Subcutaneous adipose tissue (tissue), 4 donors: ENCODE results near the gene UNC93B1. TPM values are rescaled to one million over a fixed set of nuclear protein-coding genes. Genes with fewer than 3 reads are reported as not detected.

Experiments
- total RNA-seq, 4 donors: library from RNA; depleted of rRNA; stranded (reverse); fragments of >200 nt; gene quantifications; one replicate each; pipeline ENCODE4 v1.1.0, GENCODE V29; 2016
- TF ChIP-seq, protein P1 (sequence below): fragments of 450-650 bp; IDR thresholded peaks from one replicate; pipeline ENCODE4 v1.5.1; 2016; ENCODE audit warnings: low read depth, mild to moderate bottlenecking, control low read depth, antibody characterized with exemption, moderate library complexity

UNC93B1 gene
- total RNA-seq, 4 donors from 2014 or later = 30.7 to 94.0 (median 47.4) TPM

DNA sequence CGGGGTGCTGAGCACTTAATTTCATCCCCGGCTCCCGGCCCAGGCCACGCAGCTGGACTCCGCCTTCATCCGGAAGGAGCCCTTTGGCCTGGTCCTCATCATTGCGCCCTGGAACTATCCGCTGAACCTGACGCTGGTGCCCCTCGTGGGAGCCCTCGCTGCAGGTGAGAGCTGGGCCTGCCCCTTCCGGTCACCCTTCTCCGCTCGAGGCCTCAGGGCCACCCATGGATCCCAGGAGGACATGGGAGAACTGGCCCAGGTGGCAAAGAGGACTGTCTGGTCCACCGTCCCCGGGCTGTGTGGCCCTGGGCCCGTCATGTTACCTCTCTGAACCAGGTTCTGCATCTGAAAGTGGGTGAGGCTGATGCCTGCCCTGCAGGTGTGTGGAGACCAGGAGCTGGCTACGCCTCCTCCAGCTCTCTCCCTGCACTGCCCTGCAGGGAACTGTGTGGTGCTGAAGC is 14.9 kb upstream of the UNC93B1 start:
- TF ChIP-seq, protein P1, sequence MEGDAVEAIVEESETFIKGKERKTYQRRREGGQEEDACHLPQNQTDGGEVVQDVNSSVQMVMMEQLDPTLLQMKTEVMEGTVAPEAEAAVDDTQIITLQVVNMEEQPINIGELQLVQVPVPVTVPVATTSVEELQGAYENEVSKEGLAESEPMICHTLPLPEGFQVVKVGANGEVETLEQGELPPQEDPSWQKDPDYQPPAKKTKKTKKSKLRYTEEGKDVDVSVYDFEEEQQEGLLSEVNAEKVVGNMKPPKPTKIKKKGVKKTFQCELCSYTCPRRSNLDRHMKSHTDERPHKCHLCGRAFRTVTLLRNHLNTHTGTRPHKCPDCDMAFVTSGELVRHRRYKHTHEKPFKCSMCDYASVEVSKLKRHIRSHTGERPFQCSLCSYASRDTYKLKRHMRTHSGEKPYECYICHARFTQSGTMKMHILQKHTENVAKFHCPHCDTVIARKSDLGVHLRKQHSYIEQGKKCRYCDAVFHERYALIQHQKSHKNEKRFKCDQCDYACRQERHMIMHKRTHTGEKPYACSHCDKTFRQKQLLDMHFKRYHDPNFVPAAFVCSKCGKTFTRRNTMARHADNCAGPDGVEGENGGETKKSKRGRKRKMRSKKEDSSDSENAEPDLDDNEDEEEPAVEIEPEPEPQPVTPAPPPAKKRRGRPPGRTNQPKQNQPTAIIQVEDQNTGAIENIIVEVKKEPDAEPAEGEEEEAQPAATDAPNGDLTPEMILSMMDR = no peak

DNA sequence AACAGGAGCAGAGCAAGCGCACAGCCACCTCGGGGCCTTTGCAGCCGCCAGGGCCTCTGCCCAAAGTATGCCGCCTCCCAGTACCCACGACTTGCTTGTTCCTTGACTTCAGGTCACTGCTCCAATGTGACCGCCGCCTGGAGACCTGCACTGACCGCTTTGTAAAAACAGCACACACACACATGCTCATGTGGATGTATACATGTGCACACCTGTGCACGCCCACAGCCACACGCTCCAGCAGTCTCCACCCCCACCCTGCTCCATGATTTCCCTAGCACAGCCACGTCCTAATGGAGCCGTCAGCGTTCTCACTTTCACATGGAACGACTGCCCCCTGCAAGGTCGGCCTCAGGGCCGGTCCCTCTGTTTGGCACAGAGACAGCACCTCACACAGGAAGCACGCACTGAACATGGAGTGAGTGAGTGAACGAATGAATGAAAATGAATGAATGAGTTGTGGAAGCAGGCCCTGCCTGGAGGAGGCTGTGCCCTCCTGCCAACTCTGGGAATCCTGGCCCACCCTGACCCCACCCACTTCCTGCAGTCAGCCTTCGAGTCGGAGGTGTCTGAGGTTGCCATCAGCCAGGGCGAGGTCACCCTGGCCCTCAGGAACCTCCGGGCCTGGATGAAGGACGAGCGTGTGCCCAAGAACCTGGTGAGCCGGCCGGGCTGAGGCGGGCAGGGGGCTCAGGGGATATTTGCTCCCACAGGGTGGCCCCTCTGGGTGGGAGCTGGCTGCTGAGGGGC is 14.3 kb upstream of the UNC93B1 start:
- TF ChIP-seq, protein P1 = no peak

- TF ChIP-seq, protein P1 = no peak
These were observed 13.3 kb upstream of the UNC93B1 start for GRCh38 chr11:68016904-68017817.

DNA sequence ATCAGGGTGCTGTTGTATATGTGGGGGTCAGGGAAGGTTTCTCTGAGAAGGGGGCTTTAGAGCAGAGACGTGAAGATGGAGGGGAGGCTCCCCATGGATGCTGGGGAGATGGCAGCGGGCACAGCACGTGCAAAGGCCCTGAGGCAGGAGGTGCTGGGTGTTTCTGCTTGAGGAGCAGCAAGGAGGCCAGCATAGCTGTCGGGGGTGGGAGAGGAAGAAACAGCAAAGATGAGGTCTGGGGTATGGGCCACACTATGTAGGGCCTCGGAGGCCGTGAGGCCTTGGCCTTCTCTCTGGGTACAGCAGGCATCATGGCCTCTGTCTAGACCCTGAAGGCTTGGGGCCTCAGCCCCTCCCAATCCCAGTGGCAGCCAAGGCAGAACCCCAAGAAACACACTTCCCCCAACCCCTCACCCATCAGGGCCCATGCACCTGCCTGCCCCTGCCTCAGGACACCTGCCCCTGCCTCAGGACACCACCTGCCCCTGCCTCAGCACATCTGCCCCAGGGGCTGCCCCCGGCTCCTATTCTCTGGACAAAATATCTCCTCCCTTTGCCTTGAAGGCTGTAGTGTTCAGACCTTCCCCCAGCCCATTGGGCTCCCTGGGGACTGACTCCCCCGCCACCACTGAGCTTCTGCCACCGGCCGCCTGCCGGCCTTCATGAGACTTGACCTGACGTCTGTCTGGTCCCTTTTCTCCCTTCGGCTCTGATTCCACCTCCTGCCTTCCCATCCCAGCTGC is 12.4 kb upstream of the UNC93B1 start:
- TF ChIP-seq, protein P1 = no peak

GRCh38 chr11:68015467-68015866 is 11.6 kb upstream of the UNC93B1 start:
- TF ChIP-seq, protein P1 = no peak

DNA sequence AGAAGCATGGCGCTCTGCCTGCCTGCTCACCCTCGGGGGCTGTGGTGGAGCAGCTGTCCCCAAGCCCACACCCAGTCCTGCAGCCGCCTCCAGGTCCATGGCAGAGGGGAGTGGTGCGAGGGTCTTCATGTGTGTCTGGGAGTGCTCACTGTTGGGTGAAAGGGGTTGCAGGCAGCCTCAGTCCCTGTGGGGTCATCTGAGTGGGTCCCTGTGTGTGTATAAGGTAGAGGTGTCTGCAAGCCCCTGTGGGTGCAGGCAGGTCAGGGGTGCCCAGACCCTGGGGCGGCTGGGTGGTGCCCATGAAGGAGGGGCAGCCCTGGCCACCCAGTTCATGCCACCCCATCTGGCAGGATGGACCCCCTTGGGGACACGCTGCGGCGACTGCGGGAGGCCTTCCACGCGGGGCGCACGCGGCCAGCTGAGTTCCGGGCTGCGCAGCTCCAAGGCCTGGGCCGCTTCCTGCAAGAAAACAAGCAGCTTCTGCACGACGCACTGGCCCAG is 11.1 kb upstream of the UNC93B1 start:
- TF ChIP-seq, protein P1 = no peak
